ENCODE measurements around the gene GPC6.
"Not testable (repeated sequence)": the region's sequence is repeated elsewhere in the genome, so short reads cannot be mapped to it uniquely, and the experiment has no call there.

Gene GPC6

GRCh38 chr13:94291631-94292322, 1065.2 kb downstream of the GPC6 start:
- no peak for DNase-seq

- no peak for DNase-seq
Observed at GRCh38 chr13:94292323-94292640, 1065.7 kb downstream of the GPC6 start.

DNA sequence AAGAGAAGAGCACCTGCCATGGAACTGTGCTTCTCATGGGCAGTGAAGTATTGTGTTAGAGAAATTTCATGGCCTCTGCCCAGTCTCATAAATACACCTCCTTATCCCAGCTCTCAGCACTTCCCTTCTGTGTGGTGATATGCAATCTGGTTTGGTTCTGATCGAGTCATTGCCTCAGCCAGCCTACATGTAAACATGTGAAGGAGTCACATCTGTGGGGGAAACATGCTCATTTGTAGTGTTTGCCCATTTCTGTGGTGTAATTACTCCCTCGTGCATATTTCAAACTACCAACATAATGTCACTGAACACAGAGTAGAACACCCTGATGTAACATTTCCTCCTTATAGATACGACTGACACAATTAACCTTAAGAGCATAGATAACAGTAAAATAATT, 1069.9 kb downstream of the GPC6 start:
- DNase-seq, result no peak

DNA sequence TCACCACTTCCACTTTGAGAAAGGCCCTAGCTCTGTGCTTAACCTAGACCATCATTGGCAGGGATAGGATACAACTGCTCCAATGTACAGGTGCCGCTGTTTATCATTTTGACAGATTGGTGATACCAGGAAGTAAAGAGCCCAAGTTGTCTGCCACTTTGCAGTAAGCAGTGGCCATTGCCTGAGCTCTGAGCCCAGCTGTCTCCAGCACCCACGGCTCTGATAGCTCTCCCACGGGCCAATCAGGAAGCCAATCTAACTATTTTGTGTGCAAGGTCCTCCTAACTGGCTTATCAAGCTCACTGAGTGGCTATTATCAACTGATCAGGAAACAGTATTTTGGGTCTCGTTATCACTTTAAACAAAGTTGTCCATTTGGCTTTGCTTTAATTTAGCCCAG, 1071.7 kb downstream of the GPC6 start:
- DNase-seq, result no peak

DNA sequence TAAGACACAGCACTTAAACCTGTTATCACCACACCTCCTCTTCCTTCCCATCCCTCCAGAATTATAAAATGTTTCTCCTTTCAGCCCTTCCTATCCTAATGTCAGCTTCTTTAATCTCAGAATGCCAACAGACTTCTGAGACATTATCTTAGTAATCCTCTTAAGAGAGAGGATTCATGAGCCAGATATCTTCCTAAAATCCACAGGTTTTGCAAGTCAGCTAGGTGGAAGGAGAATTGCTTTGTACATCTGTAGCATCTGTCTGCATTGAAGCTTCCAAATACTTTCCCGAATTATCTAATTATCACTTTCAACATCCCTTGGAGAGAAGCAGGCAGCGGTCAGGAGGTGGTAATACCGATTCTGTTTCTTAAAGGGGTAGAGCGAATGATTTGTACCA, 1073.8 kb downstream of the GPC6 start:
- no peak for DNase-seq

DNA sequence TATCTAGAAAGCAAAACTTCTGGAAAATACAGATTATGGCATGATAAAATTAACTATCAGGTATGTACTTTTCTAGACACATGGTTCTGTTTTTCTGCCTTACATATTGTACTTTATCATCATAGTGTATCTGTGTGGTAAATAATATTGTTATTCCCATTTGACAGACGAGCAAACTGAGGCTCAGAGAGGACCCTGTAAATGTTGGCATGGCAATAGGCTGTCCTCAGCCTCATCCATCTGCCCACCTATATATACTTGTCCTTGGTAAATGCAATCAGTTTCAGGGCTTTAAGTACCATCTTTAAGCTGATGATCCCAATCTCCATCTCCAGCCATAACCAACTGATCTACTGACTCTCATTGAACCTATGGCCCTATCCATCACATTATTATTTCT, 1074.9 kb downstream of the GPC6 start:
- no peak for DNase-seq

DNA sequence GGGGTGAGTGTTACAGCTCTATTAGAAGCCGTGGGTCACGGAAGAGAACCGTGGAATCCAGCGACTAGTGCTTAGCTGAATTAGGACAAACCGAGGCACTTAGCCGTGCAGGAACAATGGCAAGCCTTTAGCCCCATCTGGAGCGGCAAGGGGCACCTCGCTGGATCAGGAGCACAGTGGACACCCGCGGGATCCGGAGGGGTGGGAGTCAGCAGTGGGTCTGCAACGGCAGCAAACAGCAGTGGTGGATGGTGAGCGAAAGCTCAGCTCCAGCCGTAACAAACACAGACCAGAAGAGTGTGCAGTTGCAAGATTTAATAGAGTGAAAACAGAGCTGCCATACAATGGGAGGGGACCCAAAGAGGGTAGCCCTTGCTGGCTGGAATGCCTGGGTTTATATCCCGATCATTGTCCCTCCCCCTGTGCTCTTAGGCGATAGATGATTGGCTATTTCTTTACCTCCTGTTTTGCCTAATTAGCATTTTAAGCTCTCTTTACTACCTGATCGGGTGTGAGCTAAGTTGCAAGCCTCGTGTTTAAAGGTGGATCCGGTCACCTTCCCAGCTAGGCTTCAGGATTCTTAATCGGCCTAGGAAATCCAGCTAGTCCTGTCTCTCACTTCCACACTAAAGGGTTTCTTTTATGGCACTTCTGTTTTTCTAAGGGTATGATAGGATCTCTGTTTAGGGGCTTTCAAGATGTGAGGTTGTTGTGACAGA, 1076.4 kb downstream of the GPC6 start:
- not testable (repeated sequence) for DNase-seq

GRCh38 chr13:94303644-94304174, 1077.1 kb downstream of the GPC6 start:
- no peak for DNase-seq

- no peak for DNase-seq
Observed at GRCh38 chr13:94305033-94305432, 1078.4 kb downstream of the GPC6 start.

- DNase-seq, result no peak
Observed at GRCh38 chr13:94305463-94305862, 1078.9 kb downstream of the GPC6 start.

GRCh38 chr13:94305934-94306333, 1079.3 kb downstream of the GPC6 start:
- DNase-seq, result no peak

DNA sequence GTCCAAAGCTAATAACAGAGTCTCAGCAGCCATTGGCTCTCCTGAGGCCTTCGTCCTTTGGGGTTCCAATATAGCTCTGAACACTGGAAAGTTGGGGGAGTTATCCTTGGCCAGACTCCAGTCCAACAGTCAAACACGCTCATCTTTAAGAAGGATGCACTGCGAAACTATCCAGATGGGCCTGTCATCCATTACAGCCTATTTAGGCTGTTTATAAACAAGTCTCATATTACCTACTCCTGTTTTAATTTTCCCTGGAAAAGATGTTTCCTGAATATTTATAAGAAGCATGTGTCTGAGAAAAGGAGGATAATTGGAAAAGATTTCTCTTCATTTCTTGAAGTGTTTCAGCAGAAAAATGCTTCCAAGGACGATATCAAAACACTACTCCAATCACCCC, 1082.2 kb downstream of the GPC6 start:
- no peak for DNase-seq

DNA sequence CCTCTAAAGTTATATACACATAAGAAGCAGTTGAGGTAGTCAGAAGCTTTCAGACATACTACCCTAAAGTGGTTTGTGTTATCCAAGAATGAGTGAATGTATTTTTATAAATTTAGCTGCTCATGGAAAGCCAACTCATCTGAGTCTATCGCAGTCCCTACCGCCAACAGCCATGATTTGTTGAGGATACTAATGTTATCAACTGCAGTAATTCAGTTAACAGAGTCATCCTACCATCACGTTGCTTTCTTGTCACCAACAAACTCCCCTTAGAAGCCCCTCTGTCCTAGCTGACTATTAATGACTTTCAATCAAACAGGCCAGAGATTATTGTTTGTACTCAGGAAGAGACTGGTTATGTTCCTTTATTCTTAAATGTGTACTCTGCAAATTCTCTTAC, 1083.0 kb downstream of the GPC6 start:
- no peak for DNase-seq

- no peak for DNase-seq
Observed at GRCh38 chr13:94309997-94310855, 1083.6 kb downstream of the GPC6 start.

GRCh38 chr13:94311893-94312292, 1085.3 kb downstream of the GPC6 start:
- DNase-seq, result no peak

DNA sequence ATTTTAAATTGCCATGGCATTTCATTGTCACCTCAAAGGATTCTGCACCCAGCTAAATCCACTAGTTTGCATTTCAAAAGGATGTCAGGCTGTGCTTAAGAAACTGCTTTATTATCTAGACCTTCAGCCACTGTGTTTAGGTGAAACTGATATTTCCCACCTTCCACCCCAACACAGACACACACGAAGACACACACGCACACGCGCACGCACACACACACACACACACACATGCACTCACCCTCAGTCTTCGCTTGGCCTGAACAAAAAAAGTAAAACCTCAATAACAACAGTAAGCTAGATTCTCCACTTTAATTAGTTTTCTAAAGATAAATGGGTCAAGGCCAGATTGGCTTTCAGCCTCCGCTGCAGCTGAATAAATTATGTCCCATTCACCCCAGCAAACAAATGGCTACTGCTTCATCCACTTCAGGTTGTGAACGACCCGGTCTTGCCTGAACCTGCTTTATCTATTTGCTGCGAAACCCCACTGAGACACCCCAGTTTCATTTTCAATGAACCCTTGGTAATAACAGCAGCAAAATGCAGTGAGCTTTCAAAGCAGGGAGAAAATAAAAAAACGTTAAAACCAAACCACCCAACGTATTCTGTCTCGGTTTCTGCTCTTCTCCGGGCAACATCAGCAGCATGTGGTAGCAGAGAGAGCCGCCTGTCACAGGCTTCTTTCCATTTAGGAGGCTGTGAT, 1086.1 kb downstream of the GPC6 start:
- no peak for DNase-seq

GRCh38 chr13:94313321-94313910, 1086.8 kb downstream of the GPC6 start:
- no peak for DNase-seq

- no peak for DNase-seq
Observed at GRCh38 chr13:94313926-94314325, 1087.3 kb downstream of the GPC6 start.

DNA sequence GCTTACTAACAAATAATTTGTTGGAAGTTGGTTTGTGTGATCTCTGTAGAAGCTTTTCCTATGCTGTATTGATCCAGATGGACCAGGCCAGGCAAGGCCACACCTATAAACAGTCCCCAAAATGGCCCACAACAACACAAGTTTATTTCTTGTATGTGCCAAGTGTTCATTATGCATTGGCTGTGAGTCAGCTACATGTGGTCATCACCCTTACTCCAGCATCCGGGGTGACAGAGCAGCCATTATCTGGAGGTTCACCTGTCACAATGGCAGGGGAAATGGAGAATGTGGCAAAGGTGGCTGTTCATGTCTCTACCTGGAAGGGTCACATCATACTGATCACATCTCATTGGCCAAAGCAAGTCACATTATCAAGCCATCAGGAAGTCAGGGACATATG, 1088.6 kb downstream of the GPC6 start:
- DNase-seq, result no peak

DNA sequence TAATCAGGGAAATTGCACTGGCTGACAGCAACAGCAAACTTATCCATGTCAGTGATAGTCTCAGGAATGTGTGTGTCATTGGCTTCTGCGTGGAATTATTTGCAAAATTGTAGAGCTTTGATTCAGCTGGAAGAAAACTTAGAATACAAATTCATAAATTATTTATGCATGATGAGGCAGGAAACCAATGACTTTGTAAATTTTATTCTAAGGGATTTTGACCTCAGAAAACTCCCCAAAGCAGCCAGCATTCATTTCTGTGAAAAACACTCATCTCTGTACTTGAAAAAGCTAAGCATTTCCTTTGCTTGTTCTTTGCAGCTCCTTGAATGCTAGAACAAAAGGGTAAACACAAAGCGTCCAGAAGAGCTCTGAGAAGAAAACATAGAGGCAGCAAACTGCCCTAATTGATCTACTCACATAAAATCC, 1090.5 kb downstream of the GPC6 start:
- no peak for DNase-seq

DNA sequence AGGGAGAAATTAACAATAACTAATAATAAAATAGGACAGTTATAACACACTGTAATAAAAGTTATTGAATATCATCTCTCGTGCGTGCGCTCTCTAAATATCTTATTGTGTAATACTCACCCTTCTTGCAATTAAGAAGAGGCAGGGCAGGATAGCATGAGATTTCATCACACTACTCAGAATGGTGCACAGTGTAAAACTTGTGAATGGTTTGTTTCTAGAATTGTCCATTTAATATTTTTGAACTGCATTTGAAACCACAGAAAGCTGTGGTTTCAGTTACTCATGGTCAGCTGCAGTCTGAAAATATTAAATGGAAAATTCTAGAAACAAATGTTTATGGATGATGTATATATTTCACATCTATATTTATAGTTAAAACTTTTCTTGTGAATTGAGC, 1091.8 kb downstream of the GPC6 start:
- no peak for DNase-seq

DNA sequence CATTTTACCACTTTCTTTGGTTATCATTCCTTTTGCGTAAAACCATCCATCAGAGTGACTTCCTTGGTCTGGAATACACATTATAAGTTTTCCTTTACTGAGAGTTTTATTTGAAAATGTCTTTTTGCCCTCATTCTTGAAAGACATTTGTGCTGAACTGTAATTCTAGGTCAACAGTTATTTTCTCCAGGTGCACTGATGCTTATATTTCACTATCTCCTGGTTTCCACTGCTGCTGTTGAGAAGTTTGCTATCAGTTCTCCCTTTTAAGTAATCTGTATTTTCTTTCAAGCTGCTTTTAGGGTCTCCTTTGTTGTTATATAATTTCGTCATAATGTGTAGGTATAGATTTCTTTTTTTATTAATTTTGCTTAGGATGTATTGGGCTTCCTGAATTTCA, 1092.9 kb downstream of the GPC6 start:
- no peak for DNase-seq
